CD14-positive monocyte (primary cell): ENCODE results near the gene PDE1C. TPM values are rescaled to one million over a fixed set of nuclear protein-coding genes. Genes with fewer than 3 reads are reported as not detected.

ENCODE experiments used
- DNase-seq, 3 donors: peaks; one replicate each; pipeline ENCODE4 v3.0.0-alpha.2; 2011 to 2022
- H2AFZ ChIP-seq: 2 replicates; pipeline ENCODE4 v1.6.0; 2012; ENCODE audit warnings: mild to moderate bottlenecking, low read depth, low read length, inconsistent platforms; ENCODE audit not compliant: insufficient read depth, poor library complexity, severe bottlenecking
- H3K27ac ChIP-seq, 2 donors: 1 replicate in 1 of 2; 2 replicates in 1 of 2; pipeline ENCODE4 v1.5.1; 2012 to 2013; ENCODE audit warnings: low read length in 2 of 2, control low read depth in 1 of 2, inconsistent platforms in 1 of 2, low read depth in 1 of 2, mild to moderate bottlenecking in 1 of 2
- H3K27me3 ChIP-seq, 2 donors: one replicate each; pipeline versions ENCODE4 v1.6.0 to v1.6.1; 2011 to 2013; ENCODE audit warnings: low read length in 2 of 2; ENCODE audit not compliant: control insufficient read depth in 2 of 2, insufficient read depth in 2 of 2
- H3K36me3 ChIP-seq, 2 donors: replicated peaks in 1 of 2; 1 replicate in 1 of 2; 2 replicates in 1 of 2; pipeline versions ENCODE4 v1.5.1 to v1.6.1; 2012 to 2013; ENCODE audit warnings: low read length in 2 of 2, control low read depth in 1 of 2, inconsistent platforms in 1 of 2, mild to moderate bottlenecking in 1 of 2; ENCODE audit not compliant: insufficient read depth in 2 of 2, control insufficient read depth in 1 of 2
- H3K4me1 ChIP-seq, 2 donors: 1 replicate in 1 of 2; 2 replicates in 1 of 2; pipeline versions ENCODE4 v1.5.1 to v1.6.1; 2012 to 2013; ENCODE audit warnings: low read length in 2 of 2, control low read depth in 1 of 2, inconsistent platforms in 1 of 2, mild to moderate bottlenecking in 1 of 2, moderate library complexity in 1 of 2; ENCODE audit not compliant: insufficient read depth in 2 of 2, control insufficient read depth in 1 of 2
- H3K4me2 ChIP-seq: replicated peaks from 2 replicates; pipeline ENCODE3; 2012; ENCODE audit warnings: low read length, moderate library complexity, mild to moderate bottlenecking; ENCODE audit not compliant: poor library complexity, severe bottlenecking; ENCODE audit errors: extremely low read depth
- H3K4me3 ChIP-seq, 3 experiments: fragments of 200-600 bp in 1 of 3; sonication (generic) in 1 of 3; replicated peaks in 1 of 3; 1 replicate in 2 of 3; 2 replicates in 1 of 3; pipeline ENCODE4 v1.5.1; 2011 to 2013; ENCODE audit warnings: low read length in 3 of 3, mild to moderate bottlenecking in 3 of 3, control low read depth in 2 of 3, low read depth in 2 of 3, inconsistent platforms in 1 of 3, moderate library complexity in 1 of 3
- H3K79me2 ChIP-seq: 2 replicates; pipeline ENCODE4 v1.6.0; 2012; ENCODE audit warnings: mild to moderate bottlenecking, control low read depth, inconsistent platforms, low read length, moderate library complexity; ENCODE audit not compliant: insufficient read depth
- H3K9ac ChIP-seq: 2 replicates; pipeline ENCODE4 v1.6.0; 2017; ENCODE audit warnings: low read length, mild to moderate bottlenecking; ENCODE audit not compliant: insufficient read depth, poor library complexity, severe bottlenecking
- H3K9me3 ChIP-seq, 2 donors: replicated peaks in 1 of 2; 1 replicate in 1 of 2; 2 replicates in 1 of 2; pipeline versions ENCODE4 v1.5.1 to v1.6.1; 2012 to 2013; ENCODE audit warnings: low read length in 2 of 2, control low read depth in 1 of 2; ENCODE audit not compliant: control insufficient read depth in 1 of 2, insufficient read depth in 1 of 2
- H4K20me1 ChIP-seq: 2 replicates; pipeline ENCODE4 v1.6.0; 2012; ENCODE audit warnings: mild to moderate bottlenecking, low read length, control low read depth, moderate library complexity; ENCODE audit not compliant: insufficient read depth
- H3K27ac Mint-ChIP-seq, 7 donors: one replicate each; pipeline ENCODE4 v1.8.0; 2020; ENCODE audit warnings: mild to moderate bottlenecking in 7 of 7, mixed read lengths in 7 of 7, moderate library complexity in 6 of 7, inconsistent platforms in 2 of 7
- H3K27me3 Mint-ChIP-seq, 3 donors: one replicate each; pipeline ENCODE4 v1.8.0; 2021 to 2022; ENCODE audit warnings: low read depth in 3 of 3, mild to moderate bottlenecking in 3 of 3, mixed read lengths in 3 of 3, moderate library complexity in 3 of 3, inconsistent platforms in 1 of 3
- H3K36me3 Mint-ChIP-seq, 2 donors: one replicate each; pipeline ENCODE4 v1.8.0; 2020; ENCODE audit warnings: mixed read lengths in 2 of 2, inconsistent platforms in 1 of 2, mild to moderate bottlenecking in 1 of 2
- H3K4me1 Mint-ChIP-seq: one replicate; pipeline ENCODE4 v1.8.0; 2020; ENCODE audit warnings: mild to moderate bottlenecking, mixed read lengths
- H3K4me3 Mint-ChIP-seq, 2 donors: one replicate each; pipeline ENCODE4 v1.8.0; 2020; ENCODE audit warnings: mild to moderate bottlenecking in 2 of 2, mixed read lengths in 2 of 2, moderate library complexity in 1 of 2
- H3K9me3 Mint-ChIP-seq, 7 donors: one replicate each; pipeline ENCODE4 v1.8.0; 2020 to 2022; ENCODE audit warnings: mixed read lengths in 7 of 7, mild to moderate bottlenecking in 6 of 7, moderate library complexity in 6 of 7, inconsistent platforms in 2 of 7
- whole genome bisulfite sequencing: methylation state at CpG from one replicate; pipeline ENCODE4 v1.1.5; 2013; ENCODE audit warnings: missing lambda C conversion rate; ENCODE audit not compliant: insufficient coverage; 5-methylcytosine and 5-hydroxymethylcytosine counted together
- intact Hi-C, 2 donors: fragments of 100-400 bp; cut with micrococcal nuclease; formaldehyde crosslinking; loops; one replicate each; pipeline versions ENCODE4 v1.15.0 to v1.15.1; 2023
- polyA plus RNA-seq, 3 donors: library from polyadenylated mRNA; depleted of rRNA in 1 of 3; unstranded in 2 of 3; stranded (reverse) in 1 of 3; fragments of 300-500 nt in 2 of 3; fragments of >200 nt in 1 of 3; fragmentation: Illumina TruSeq in 2 of 3; gene quantifications; 1 replicate in 2 of 3; 2 replicates in 1 of 3; pipeline ENCODE4 v1.2.3, GENCODE V29; 2012 to 2021
- TF ChIP-seq, protein P1 (sequence below): fragments of 200-600 bp; IDR thresholded peaks from one replicate; pipeline ENCODE4 v1.8.0; 2022; ENCODE audit warnings: antibody characterized with exemption, mild to moderate bottlenecking

PDE1C gene
- polyA plus RNA-seq, 3 donors = not detected

DNA sequence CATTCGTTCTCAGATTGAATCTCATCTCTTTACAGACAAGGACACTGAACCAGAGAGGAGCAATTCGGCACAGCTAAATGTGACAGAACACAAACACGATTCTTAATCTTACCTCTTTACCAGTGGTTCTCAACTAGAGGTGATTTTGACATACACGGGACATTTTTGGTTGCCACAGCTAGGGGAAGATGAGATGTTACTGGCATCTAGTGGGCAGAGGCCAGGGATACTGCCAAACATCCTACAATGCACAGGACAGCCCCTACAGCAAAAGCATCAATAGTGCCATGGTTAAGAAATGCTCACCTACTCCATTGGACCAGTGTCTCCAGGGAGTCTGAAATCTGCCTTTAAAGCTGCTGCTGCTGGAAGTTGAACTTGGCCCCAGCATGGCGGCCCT lies 27.3 kb downstream of the PDE1C start:
- Histone ChIP-seq H3K36me3 (no peaks in the 10 kb centered on the region), H3K9ac (no peak overlapping the region), H3K4me2 (no peak overlapping the region), H3K4me3 (no peak overlapping the region), H3K27me3 (no peaks in the 10 kb centered on the region), H2AFZ (no peak overlapping the region), H3K4me1 (no peaks in the 10 kb centered on the region), H3K79me2 (no peaks in the 10 kb centered on the region), H3K9me3 (no peaks in the 10 kb centered on the region), H3K27ac (no peak overlapping the region), H4K20me1 (no peaks in the 10 kb centered on the region)
- H3K9me3 Mint-ChIP-seq = peaks cover 0 to 1% (median 0%) of the 10 kb centered on the region in 7 donors
- intact Hi-C loops = no loop called here
- TF ChIP-seq, protein P1, sequence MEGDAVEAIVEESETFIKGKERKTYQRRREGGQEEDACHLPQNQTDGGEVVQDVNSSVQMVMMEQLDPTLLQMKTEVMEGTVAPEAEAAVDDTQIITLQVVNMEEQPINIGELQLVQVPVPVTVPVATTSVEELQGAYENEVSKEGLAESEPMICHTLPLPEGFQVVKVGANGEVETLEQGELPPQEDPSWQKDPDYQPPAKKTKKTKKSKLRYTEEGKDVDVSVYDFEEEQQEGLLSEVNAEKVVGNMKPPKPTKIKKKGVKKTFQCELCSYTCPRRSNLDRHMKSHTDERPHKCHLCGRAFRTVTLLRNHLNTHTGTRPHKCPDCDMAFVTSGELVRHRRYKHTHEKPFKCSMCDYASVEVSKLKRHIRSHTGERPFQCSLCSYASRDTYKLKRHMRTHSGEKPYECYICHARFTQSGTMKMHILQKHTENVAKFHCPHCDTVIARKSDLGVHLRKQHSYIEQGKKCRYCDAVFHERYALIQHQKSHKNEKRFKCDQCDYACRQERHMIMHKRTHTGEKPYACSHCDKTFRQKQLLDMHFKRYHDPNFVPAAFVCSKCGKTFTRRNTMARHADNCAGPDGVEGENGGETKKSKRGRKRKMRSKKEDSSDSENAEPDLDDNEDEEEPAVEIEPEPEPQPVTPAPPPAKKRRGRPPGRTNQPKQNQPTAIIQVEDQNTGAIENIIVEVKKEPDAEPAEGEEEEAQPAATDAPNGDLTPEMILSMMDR = no peak
- H3K4me1 Mint-ChIP-seq = no peaks in the 10 kb centered on the region
- no peak for DNase-seq
- H3K27ac Mint-ChIP-seq = no peak overlapping the region
- 100% methylated on average over 1 of the region's 5 CpGs for WGBS
- no peaks in the 10 kb centered on the region for H3K36me3 Mint-ChIP-seq
- no peak overlapping the region for H3K4me3 Mint-ChIP-seq
- H3K27me3 Mint-ChIP-seq = peaks cover 0 to 4% (median 2%) of the 10 kb centered on the region in 3 donors

DNA sequence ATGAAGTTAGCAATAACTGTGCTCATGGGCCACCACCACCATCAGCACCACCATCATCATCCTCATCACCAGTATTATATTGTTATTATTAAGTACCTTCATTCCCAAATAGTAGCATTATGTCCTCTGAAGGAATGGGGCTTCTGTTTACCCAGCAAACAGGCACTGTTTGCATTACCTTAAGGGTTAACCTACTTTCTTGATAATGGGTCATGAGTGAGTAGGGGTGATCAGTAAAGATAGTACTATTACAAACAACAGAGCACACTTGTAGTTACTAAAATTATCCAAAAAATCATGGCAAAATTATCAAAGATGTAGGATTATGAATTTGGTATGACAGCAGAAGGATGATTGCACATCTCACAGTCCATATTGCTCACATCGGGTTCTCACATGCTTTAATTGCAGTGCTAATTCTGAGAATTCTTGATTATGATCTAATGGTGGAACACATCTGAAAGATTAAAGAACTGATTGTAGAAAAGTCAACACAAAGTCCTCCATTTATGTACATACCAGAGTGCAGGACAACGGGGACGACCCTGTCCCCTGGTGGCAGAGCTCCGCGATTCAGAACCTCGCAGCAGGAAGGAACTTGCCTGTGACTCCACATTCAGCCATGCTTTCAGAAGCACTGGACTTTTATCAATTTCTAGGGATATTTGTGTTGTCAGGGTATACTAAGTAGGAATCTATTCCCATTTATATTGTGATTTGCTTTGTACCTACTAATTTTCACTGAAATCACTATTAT lies 31.0 kb downstream of the PDE1C start:
- H3K27ac ChIP-seq = no peak overlapping the region
- no peaks in the 10 kb centered on the region for H3K27me3 ChIP-seq
- H3K36me3 ChIP-seq = no peaks in the 10 kb centered on the region
- H4K20me1 ChIP-seq = no peaks in the 10 kb centered on the region
- intact Hi-C loops = no loop called here
- no peaks in the 10 kb centered on the region for H3K4me1 ChIP-seq
- TF ChIP-seq, protein P1 = no peak
- Mint-ChIP-seq H3K9me3 (no peaks in the 10 kb centered on the region), H3K4me1 (no peaks in the 10 kb centered on the region), H3K27me3 (peaks cover 0 to 8% (median 4%) of the 10 kb centered on the region in 3 donors), H3K36me3 (no peaks in the 10 kb centered on the region), H3K27ac (no peak overlapping the region), H3K4me3 (no peak overlapping the region)
- no peaks in the 10 kb centered on the region for H3K9me3 ChIP-seq
- H3K4me2 ChIP-seq = no peak overlapping the region
- no peaks in the 10 kb centered on the region for H3K79me2 ChIP-seq
- WGBS = no CpG with 5 or more reads among the region's 6 CpGs
- no peak overlapping the region for H3K9ac ChIP-seq
- H2AFZ ChIP-seq = no peak overlapping the region
- no peak overlapping the region for H3K4me3 ChIP-seq
- no peak for DNase-seq
